ENCODE results near the gene WSCD2.

WSCD2 gene

GRCh38 chr12:108129017-108129812 lies at the start of gene WSCD2:
TSS of gene WSCD2 (plus strand) at chr12:108129288. CDS start at chr12:108195833, 66,545 bp downstream.
- TF ChIP-seq CTCF (conservative IDR thresholded peaks at IDR 0.05), result peak; percentile 62
- H3K27ac ChIP-seq, result 0 out of 2 replicates have a peak within 1 kb of the TSS, but pooled peaks have one; percentile 9

GRCh38 chr12:108079721-108080120 lies 49.4 kb upstream of the WSCD2 start:
- TF ChIP-seq CTCF (conservative IDR thresholded peaks at IDR 0.05), result no peak
- no peak overlapping the region for H3K27ac ChIP-seq

GRCh38 chr12:108080363-108080762 lies 48.7 kb upstream of the WSCD2 start:
- TF ChIP-seq CTCF (conservative IDR thresholded peaks at IDR 0.05), result no peak
- H3K27ac ChIP-seq, result no peak overlapping the region

GRCh38 chr12:108082485-108082884 lies 46.6 kb upstream of the WSCD2 start:
- H3K27ac ChIP-seq, result no peak overlapping the region
- TF ChIP-seq CTCF (conservative IDR thresholded peaks at IDR 0.05), result no peak

GRCh38 chr12:108087900-108088299 lies 41.2 kb upstream of the WSCD2 start:
- no peak for TF ChIP-seq CTCF (conservative IDR thresholded peaks at IDR 0.05)
- no peak overlapping the region for H3K27ac ChIP-seq

- H3K27ac ChIP-seq, result no peak overlapping the region
- no peak for TF ChIP-seq CTCF (conservative IDR thresholded peaks at IDR 0.05)
These were observed 38.8 kb upstream of the WSCD2 start for GRCh38 chr12:108090107-108090899.

- H3K27ac ChIP-seq, result no peak overlapping the region
- TF ChIP-seq CTCF (conservative IDR thresholded peaks at IDR 0.05), result no peak
These were observed 38.0 kb upstream of the WSCD2 start for GRCh38 chr12:108090932-108091678.

Data from VCaP (cell line).